ENCODE results near the gene APOD. TPM values are rescaled to one million over a fixed set of nuclear protein-coding genes. Genes with fewer than 3 reads are reported as not detected.

APOD gene
- total RNA-seq, 3 donors from 2014 or later: 651 to 2,224 (median 1,247) TPM

DNA sequence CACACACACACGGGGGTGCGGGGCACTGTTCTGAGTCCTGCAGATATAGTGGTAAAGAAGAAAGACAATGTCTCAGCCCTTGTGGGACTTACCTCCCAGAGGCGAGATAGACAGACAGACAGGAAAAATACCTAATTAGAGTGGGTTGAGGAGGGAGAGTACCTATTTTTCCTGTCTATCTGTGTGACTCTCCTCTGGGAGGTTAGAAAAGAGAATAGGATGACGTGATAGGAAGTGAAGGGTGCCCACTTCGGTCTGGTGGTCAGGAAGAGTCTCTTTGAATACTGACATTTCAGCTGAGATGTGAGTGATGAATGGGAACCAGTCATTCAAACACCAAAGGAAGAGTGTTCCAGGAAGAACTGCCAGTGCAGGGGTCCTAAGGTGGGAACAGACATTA, 4.1 kb upstream of the APOD start:
- no peak for DNase-seq (ENCODE audit: low spot score in 2 of 2)
- Histone ChIP-seq H3K36me3 (no peaks in the 10 kb centered on the region), H3K27me3 (no peaks in the 10 kb centered on the region), H3K4me1 (peaks cover 0 to 6% of the 10 kb centered on the region in 2 donors), H3K9me3 (peaks cover 0 to 4% of the 10 kb centered on the region in 2 donors), H3K4me3 (no peak overlapping the region), H3K27ac (peak overlapping the region; percentile 38 to 83)
- TF ChIP-seq, protein P1, sequence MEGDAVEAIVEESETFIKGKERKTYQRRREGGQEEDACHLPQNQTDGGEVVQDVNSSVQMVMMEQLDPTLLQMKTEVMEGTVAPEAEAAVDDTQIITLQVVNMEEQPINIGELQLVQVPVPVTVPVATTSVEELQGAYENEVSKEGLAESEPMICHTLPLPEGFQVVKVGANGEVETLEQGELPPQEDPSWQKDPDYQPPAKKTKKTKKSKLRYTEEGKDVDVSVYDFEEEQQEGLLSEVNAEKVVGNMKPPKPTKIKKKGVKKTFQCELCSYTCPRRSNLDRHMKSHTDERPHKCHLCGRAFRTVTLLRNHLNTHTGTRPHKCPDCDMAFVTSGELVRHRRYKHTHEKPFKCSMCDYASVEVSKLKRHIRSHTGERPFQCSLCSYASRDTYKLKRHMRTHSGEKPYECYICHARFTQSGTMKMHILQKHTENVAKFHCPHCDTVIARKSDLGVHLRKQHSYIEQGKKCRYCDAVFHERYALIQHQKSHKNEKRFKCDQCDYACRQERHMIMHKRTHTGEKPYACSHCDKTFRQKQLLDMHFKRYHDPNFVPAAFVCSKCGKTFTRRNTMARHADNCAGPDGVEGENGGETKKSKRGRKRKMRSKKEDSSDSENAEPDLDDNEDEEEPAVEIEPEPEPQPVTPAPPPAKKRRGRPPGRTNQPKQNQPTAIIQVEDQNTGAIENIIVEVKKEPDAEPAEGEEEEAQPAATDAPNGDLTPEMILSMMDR (IDR thresholded peaks at IDR 0.05): no peak
- TF ChIP-seq POLR2AphosphoS5 (IDR thresholded peaks at IDR 0.05): no peak
- TF ChIP-seq POLR2A (IDR thresholded peaks at IDR 0.05): no peak
- intact Hi-C loops (cut with DNase I; ENCODE audit: low total_unique reads): no loop called here

DNA sequence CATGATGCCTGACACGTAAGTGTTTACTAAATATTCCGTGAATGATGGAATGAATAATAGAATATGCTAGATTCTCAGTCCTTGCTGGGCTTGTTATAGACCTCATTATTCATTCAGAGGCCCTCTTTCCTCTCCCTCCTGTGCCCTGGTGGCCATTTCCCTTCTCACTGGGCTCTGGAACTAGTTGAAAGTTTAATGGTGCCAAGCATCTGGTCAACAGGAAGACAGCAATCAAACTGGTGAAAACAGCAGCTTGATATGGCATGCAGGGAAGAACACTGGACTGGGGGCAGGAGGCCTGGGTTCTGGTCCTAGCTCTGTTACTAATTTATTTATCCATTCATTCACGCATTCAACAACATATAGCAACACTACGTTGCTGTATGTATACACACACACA, 3.7 kb upstream of the APOD start:
- no peaks in the 10 kb centered on the region for H3K36me3 ChIP-seq
- H3K4me3 ChIP-seq: no peak overlapping the region
- no peak for TF ChIP-seq POLR2A (IDR thresholded peaks at IDR 0.05)
- TF ChIP-seq, protein P1 (IDR thresholded peaks at IDR 0.05): no peak
- H3K27ac ChIP-seq: peak overlapping the region; percentile 38 to 83
- DNase-seq (ENCODE audit: low spot score in 2 of 2): no peak
- H3K27me3 ChIP-seq: no peaks in the 10 kb centered on the region
- peaks cover 0 to 4% of the 10 kb centered on the region in 2 donors for H3K9me3 ChIP-seq
- peaks cover 0 to 6% of the 10 kb centered on the region in 2 donors for H3K4me1 ChIP-seq
- intact Hi-C loops (cut with DNase I; ENCODE audit: low total_unique reads): no loop called here

DNA sequence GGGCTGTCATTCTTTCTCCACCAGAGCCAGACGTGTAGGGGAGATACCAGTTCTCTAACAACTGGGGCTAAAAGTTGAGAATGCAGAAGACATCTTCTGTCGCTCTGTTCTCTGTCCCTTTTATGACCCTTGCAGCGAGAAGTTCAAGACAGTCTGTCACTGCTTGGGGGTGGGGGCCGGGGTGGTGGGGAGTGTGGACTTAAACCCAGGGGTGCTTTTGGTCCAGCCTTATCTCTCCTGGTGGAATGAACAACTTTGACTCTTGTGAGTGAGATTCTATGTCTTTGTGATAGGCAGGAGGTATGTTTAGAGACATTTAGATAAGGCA, 767 bp upstream of the APOD start:
- TF ChIP-seq, protein P1 (IDR thresholded peaks at IDR 0.05): no peak
- TF ChIP-seq POLR2AphosphoS5 (IDR thresholded peaks at IDR 0.05): no peak
- TF ChIP-seq POLR2A (IDR thresholded peaks at IDR 0.05): no peak
- H3K27ac ChIP-seq: peak overlapping the region; percentile 81 to 93
- peak overlapping the region in 2 of 3 donors; percentile 53 to 66 for H3K4me3 ChIP-seq
- intact Hi-C loops (cut with DNase I; ENCODE audit: low total_unique reads): no loop called here
- H3K4me1 ChIP-seq: peaks cover 0 to 6% of the 10 kb centered on the region in 2 donors
- H3K27me3 ChIP-seq: no peaks in the 10 kb centered on the region
- no peaks in the 10 kb centered on the region for H3K9me3 ChIP-seq
- H3K36me3 ChIP-seq: no peaks in the 10 kb centered on the region
- no peak for DNase-seq (ENCODE audit: low spot score in 2 of 2)

DNA sequence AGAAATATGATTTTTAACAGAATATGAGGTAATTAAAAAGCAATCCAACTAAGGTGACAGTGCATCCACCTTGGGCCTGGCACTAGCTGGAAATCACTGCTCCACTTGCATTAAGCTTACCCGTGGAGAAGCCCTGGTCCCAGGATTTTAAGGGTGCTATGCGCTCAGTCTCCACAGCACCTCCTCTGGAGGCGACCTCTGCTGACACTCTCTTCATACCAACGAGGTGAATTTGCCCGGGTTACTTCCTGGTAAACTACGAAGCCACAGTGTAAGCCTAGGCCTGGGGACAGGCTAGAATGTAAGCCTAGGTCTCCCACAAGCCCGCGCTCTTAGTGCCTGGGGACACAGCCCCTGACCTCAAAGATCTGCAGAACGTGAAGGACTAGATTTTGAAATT, 793 bp downstream of the APOD start:
- no peak for TF ChIP-seq POLR2AphosphoS5 (IDR thresholded peaks at IDR 0.05)
- TF ChIP-seq, protein P1 (IDR thresholded peaks at IDR 0.05): no peak
- no peak for TF ChIP-seq POLR2A (IDR thresholded peaks at IDR 0.05)
- Histone ChIP-seq H3K9me3 (no peaks in the 10 kb centered on the region), H3K27ac (peak overlapping the region; percentile 81 to 83), H3K4me3 (peak overlapping the region; percentile 45 to 66 (median 53)), H3K27me3 (no peaks in the 10 kb centered on the region), H3K4me1 (peaks cover 0 to 6% of the 10 kb centered on the region in 2 donors), H3K36me3 (no peaks in the 10 kb centered on the region)
- intact Hi-C loops (cut with DNase I; ENCODE audit: low total_unique reads): no loop called here
- DNase-seq (ENCODE audit: low spot score in 2 of 2): no peak

DNA sequence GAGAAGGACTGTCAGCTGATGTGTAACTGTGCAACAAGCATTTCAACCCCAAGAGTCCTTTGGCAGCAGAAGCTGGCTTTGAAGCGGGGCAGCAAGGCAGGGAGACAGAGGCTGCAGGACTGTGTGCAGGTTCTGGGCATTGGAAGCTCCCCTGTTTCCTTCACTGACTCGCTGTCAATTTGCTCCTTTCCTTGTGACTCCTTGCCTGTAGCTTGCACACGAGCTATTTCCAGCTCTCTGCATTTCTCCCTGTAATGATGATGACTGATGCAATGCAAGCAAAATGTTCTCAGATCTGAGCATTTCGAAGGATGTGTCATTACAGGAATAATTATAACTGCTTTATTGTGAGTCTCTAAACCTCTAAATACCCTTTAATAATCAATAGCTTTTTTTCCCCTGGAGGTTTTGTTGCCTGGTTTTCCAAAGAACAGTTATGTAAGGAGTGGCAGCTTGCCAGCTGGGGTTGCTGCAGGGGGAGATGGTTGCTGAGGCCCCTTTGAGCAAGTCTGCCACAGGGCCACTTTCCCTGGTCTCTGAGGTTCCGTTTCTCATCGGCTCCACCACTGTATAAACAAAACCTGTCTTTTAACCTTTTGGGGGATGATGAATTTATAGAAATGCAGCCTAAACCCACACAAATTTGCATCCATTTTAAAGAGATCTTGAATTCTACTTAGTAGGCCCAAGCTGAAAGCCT, 2.8 kb downstream of the APOD start:
- no peaks in the 10 kb centered on the region for H3K4me1 ChIP-seq
- peak overlapping the region; percentile 45 to 66 (median 53) for H3K4me3 ChIP-seq
- DNase-seq (ENCODE audit: low spot score in 2 of 2): no peak
- TF ChIP-seq, protein P1 (IDR thresholded peaks at IDR 0.05): no peak
- TF ChIP-seq POLR2AphosphoS5 (IDR thresholded peaks at IDR 0.05) (no peak), POLR2A (IDR thresholded peaks at IDR 0.05) (no peak)
- H3K9me3 ChIP-seq: no peaks in the 10 kb centered on the region
- peak overlapping the region in 1 of 2 donors; percentile 71 for H3K27ac ChIP-seq
- H3K36me3 ChIP-seq: no peaks in the 10 kb centered on the region
- no peaks in the 10 kb centered on the region for H3K27me3 ChIP-seq
- intact Hi-C loops (cut with DNase I; ENCODE audit: low total_unique reads): no loop called here
